ENCODE data around the gene ELOVL7.
"Not testable (repeated sequence)": the region's sequence is repeated elsewhere in the genome, so short reads cannot be mapped to it uniquely, and the experiment has no call there.

Gene ELOVL7

GRCh38 chr5:60792438-60792837, 51.6 kb downstream of the ELOVL7 start:
- FAIRE-seq = no peak

- FAIRE-seq = no peak
Observed at GRCh38 chr5:60789551-60789950, 54.5 kb downstream of the ELOVL7 start.

GRCh38 chr5:60788863-60789513, 55.1 kb downstream of the ELOVL7 start:
- no peak for FAIRE-seq

- no peak for FAIRE-seq
Observed at GRCh38 chr5:60779466-60779865, 64.6 kb downstream of the ELOVL7 start.

GRCh38 chr5:60776343-60776742, 67.7 kb downstream of the ELOVL7 start:
- FAIRE-seq = no peak

GRCh38 chr5:60765019-60765709, 78.9 kb downstream of the ELOVL7 start:
- no peak for FAIRE-seq

GRCh38 chr5:60763061-60763460, 81.0 kb downstream of the ELOVL7 start:
- FAIRE-seq = no peak

- no peak for FAIRE-seq
Observed at GRCh38 chr5:60754495-60754894, 89.6 kb downstream of the ELOVL7 start.

- no peak for FAIRE-seq
Observed at GRCh38 chr5:60744682-60745081, 99.4 kb downstream of the ELOVL7 start.

- FAIRE-seq = no peak
Observed at GRCh38 chr5:60743511-60744314, 100.4 kb downstream of the ELOVL7 start.

GRCh38 chr5:60740322-60740721, 103.7 kb downstream of the ELOVL7 start:
- no peak for FAIRE-seq

- FAIRE-seq = no peak
Observed at GRCh38 chr5:60738933-60739332, 105.1 kb downstream of the ELOVL7 start.

- FAIRE-seq = no peak
Observed at GRCh38 chr5:60738461-60738860, 105.6 kb downstream of the ELOVL7 start.

- not testable (repeated sequence) for FAIRE-seq
Observed at GRCh38 chr5:60730858-60731257, 113.2 kb downstream of the ELOVL7 start.

- no peak for FAIRE-seq
Observed at GRCh38 chr5:60727033-60727679, 116.9 kb downstream of the ELOVL7 start.

GRCh38 chr5:60724126-60724525, 119.9 kb downstream of the ELOVL7 start:
- no peak for FAIRE-seq

GRCh38 chr5:60722416-60722815, 121.7 kb downstream of the ELOVL7 start:
- FAIRE-seq = no peak

- FAIRE-seq = no peak
Observed at GRCh38 chr5:60719329-60719728, 124.7 kb downstream of the ELOVL7 start.

GRCh38 chr5:60718166-60718892, 125.7 kb downstream of the ELOVL7 start:
- FAIRE-seq = no peak

- not testable (repeated sequence) for FAIRE-seq
Observed at GRCh38 chr5:60715201-60715928, 128.7 kb downstream of the ELOVL7 start.

GRCh38 chr5:60712950-60713349, 131.1 kb downstream of the ELOVL7 start:
- FAIRE-seq = no peak

- not testable (repeated sequence) for FAIRE-seq
Observed at GRCh38 chr5:60711892-60712291, 132.2 kb downstream of the ELOVL7 start.
